Activated CD4-positive, alpha-beta T cell treated with anti-CD3 and anti-CD28 coated beads, Interleukin-2, amount 50 U/mL, for 24 hours (primary cell): ENCODE measurements around the gene HCCS.

ENCODE experiments used
- DNase-seq, 2 donors: peaks; one replicate each; pipeline ENCODE4 v3.0.0-alpha.2; 2020; ENCODE audit warnings: low read depth in 1 of 2, low spot score in 1 of 2

HCCS gene

GRCh38 chrX:11111037-11111851 is at the start of gene HCCS:
Gene HCCS (plus strand): TSS chrX:11111332. CDS start chrX:11112061, 729 bp downstream.
- DNase-seq, result peak; percentile 69 to 74

GRCh38 chrX:11064276-11064675 is 46.9 kb upstream of the HCCS start:
- no peak for DNase-seq

- no peak for DNase-seq
These were observed 46.1 kb upstream of the HCCS start for GRCh38 chrX:11064851-11065600.

- no peak for DNase-seq
These were observed 44.3 kb upstream of the HCCS start for GRCh38 chrX:11066812-11067211.

GRCh38 chrX:11073381-11073780 is 37.8 kb upstream of the HCCS start:
- no peak for DNase-seq

GRCh38 chrX:11080741-11081305 is 30.3 kb upstream of the HCCS start:
- no peak for DNase-seq

GRCh38 chrX:11081511-11081910 is 29.6 kb upstream of the HCCS start:
- DNase-seq, result no peak

- DNase-seq, result no peak
These were observed 25.8 kb upstream of the HCCS start for GRCh38 chrX:11085305-11085704.

- no peak for DNase-seq
These were observed 21.3 kb upstream of the HCCS start for GRCh38 chrX:11089802-11090201.

GRCh38 chrX:11097933-11098332 is 13.2 kb upstream of the HCCS start:
- no peak for DNase-seq

- no peak for DNase-seq
These were observed 11.7 kb upstream of the HCCS start for GRCh38 chrX:11099465-11099864.

GRCh38 chrX:11100281-11101035 is 10.7 kb upstream of the HCCS start:
- DNase-seq, result no peak

- no peak for DNase-seq
These were observed 8.1 kb upstream of the HCCS start for GRCh38 chrX:11103006-11103405.

GRCh38 chrX:11103751-11104150 is 7.4 kb upstream of the HCCS start:
- DNase-seq, result no peak

- no peak for DNase-seq
These were observed 6.1 kb upstream of the HCCS start for GRCh38 chrX:11105080-11105479.

GRCh38 chrX:11108253-11108941 is 2.7 kb upstream of the HCCS start:
- DNase-seq, result no peak

- no peak for DNase-seq
These were observed 1.2 kb upstream of the HCCS start for GRCh38 chrX:11109968-11110367.

GRCh38 chrX:11111947-11112346 is 815 bp downstream of the HCCS start:
- no peak for DNase-seq

GRCh38 chrX:11113731-11114130 is 2.6 kb downstream of the HCCS start:
- DNase-seq, result no peak

GRCh38 chrX:11117745-11118144 is 6.6 kb downstream of the HCCS start:
- DNase-seq, result no peak
